Activated T-helper 17 cell treated with anti-CD3 and anti-CD28 coated beads, Interleukin-2, amount 50 U/mL, for 72 hours (primary cell): ENCODE measurements around the gene CGB3. TPM values are rescaled to one million over a fixed set of nuclear protein-coding genes. Genes with fewer than 3 reads are reported as not detected.

ENCODE experiments used
- ATAC-seq: fragments of 150-1000 bp; cut with Tn5 transposase; replicated peaks from 2 replicates; pipeline ENCODE4 v1.10.0; 2021; ENCODE audit warnings: mild to moderate bottlenecking, moderate library complexity
- H3K27ac Mint-ChIP-seq: one replicate; pipeline ENCODE4 v1.8.0; 2022; ENCODE audit warnings: mixed read lengths
- H3K27me3 Mint-ChIP-seq: one replicate; pipeline ENCODE4 v1.8.0; 2022; ENCODE audit warnings: mixed read lengths
- H3K36me3 Mint-ChIP-seq: one replicate; pipeline ENCODE4 v1.8.0; 2022; ENCODE audit warnings: low read depth, mild to moderate bottlenecking, mixed read lengths
- H3K4me1 Mint-ChIP-seq: one replicate; pipeline ENCODE4 v1.8.0; 2022; ENCODE audit warnings: mixed read lengths
- H3K4me3 Mint-ChIP-seq: one replicate; pipeline ENCODE4 v1.8.0; 2022; ENCODE audit warnings: mild to moderate bottlenecking, mixed read lengths
- H3K9me3 Mint-ChIP-seq: one replicate; pipeline ENCODE4 v1.8.0; 2022; ENCODE audit warnings: mixed read lengths
- total RNA-seq, 2 donors: library from RNA; stranded (reverse); gene quantifications; one replicate each; pipeline ENCODE4 v1.2.3, GENCODE V29; 2022

Gene CGB3
- total RNA-seq, 2 donors from 2014 or later: not detected

- peaks cover 38% of the 10 kb centered on the region for H3K4me1 Mint-ChIP-seq
- peaks cover 80% of the 10 kb centered on the region for H3K36me3 Mint-ChIP-seq
- no peaks in the 10 kb centered on the region for H3K27me3 Mint-ChIP-seq
- no peak for ATAC-seq
- no peaks in the 10 kb centered on the region for H3K9me3 Mint-ChIP-seq
- H3K4me3 Mint-ChIP-seq: peak overlapping the region; percentile 8
- H3K27ac Mint-ChIP-seq: no peak overlapping the region
Measured at GRCh38 chr19:48991011-48991609, 33.0 kb downstream of the CGB3 start.

- ATAC-seq: no peak
- Mint-ChIP-seq H3K27ac (peak overlapping the region; percentile 25), H3K4me1 (peaks cover 38% of the 10 kb centered on the region), H3K4me3 (peak overlapping the region; percentile 8), H3K9me3 (no peaks in the 10 kb centered on the region), H3K27me3 (no peaks in the 10 kb centered on the region), H3K36me3 (peaks cover 86% of the 10 kb centered on the region)
Measured at GRCh38 chr19:48990400-48990799, 33.7 kb downstream of the CGB3 start.

- H3K4me1 Mint-ChIP-seq: peaks cover 32% of the 10 kb centered on the region
- no peaks in the 10 kb centered on the region for H3K27me3 Mint-ChIP-seq
- H3K4me3 Mint-ChIP-seq: peak overlapping the region; percentile 8
- no peak for ATAC-seq
- peak overlapping the region; percentile 25 for H3K27ac Mint-ChIP-seq
- H3K36me3 Mint-ChIP-seq: peaks cover 86% of the 10 kb centered on the region
- H3K9me3 Mint-ChIP-seq: no peaks in the 10 kb centered on the region
Measured at GRCh38 chr19:48989701-48990291, 34.3 kb downstream of the CGB3 start.

GRCh38 chr19:48988860-48989259, 35.3 kb downstream of the CGB3 start:
- no peak for ATAC-seq
- H3K27me3 Mint-ChIP-seq: no peaks in the 10 kb centered on the region
- peaks cover 87% of the 10 kb centered on the region for H3K36me3 Mint-ChIP-seq
- peak overlapping the region; percentile 21 for H3K27ac Mint-ChIP-seq
- H3K4me1 Mint-ChIP-seq: peaks cover 26% of the 10 kb centered on the region
- H3K9me3 Mint-ChIP-seq: no peaks in the 10 kb centered on the region
- no peak overlapping the region for H3K4me3 Mint-ChIP-seq

GRCh38 chr19:48988286-48988685, 35.8 kb downstream of the CGB3 start:
- ATAC-seq: no peak
- Mint-ChIP-seq H3K36me3 (peaks cover 87% of the 10 kb centered on the region), H3K27me3 (no peaks in the 10 kb centered on the region), H3K27ac (peak overlapping the region; percentile 21), H3K4me1 (peaks cover 22% of the 10 kb centered on the region), H3K4me3 (no peak overlapping the region), H3K9me3 (no peaks in the 10 kb centered on the region)

GRCh38 chr19:48987323-48987722, 36.8 kb downstream of the CGB3 start:
- no peaks in the 10 kb centered on the region for H3K27me3 Mint-ChIP-seq
- peaks cover 89% of the 10 kb centered on the region for H3K36me3 Mint-ChIP-seq
- H3K9me3 Mint-ChIP-seq: no peaks in the 10 kb centered on the region
- ATAC-seq: peak; percentile 19
- H3K4me3 Mint-ChIP-seq: no peak overlapping the region
- no peak overlapping the region for H3K27ac Mint-ChIP-seq
- peaks cover 19% of the 10 kb centered on the region for H3K4me1 Mint-ChIP-seq

GRCh38 chr19:48986211-48986610, 37.9 kb downstream of the CGB3 start:
- Mint-ChIP-seq H3K4me3 (no peak overlapping the region), H3K9me3 (no peaks in the 10 kb centered on the region), H3K27me3 (no peaks in the 10 kb centered on the region), H3K27ac (no peak overlapping the region), H3K4me1 (peaks cover 16% of the 10 kb centered on the region), H3K36me3 (peaks cover 95% of the 10 kb centered on the region)
- ATAC-seq: no peak

- Mint-ChIP-seq H3K4me3 (no peak overlapping the region), H3K9me3 (no peaks in the 10 kb centered on the region), H3K4me1 (peaks cover 16% of the 10 kb centered on the region), H3K36me3 (peaks cover 94% of the 10 kb centered on the region), H3K27me3 (no peaks in the 10 kb centered on the region), H3K27ac (no peak overlapping the region)
- ATAC-seq: no peak
Measured at GRCh38 chr19:48985711-48986110, 38.4 kb downstream of the CGB3 start.

GRCh38 chr19:48982280-48982679, 41.9 kb downstream of the CGB3 start:
- Mint-ChIP-seq H3K27ac (no peak overlapping the region), H3K36me3 (peaks cover 90% of the 10 kb centered on the region), H3K27me3 (no peaks in the 10 kb centered on the region), H3K4me1 (peaks cover 10% of the 10 kb centered on the region), H3K9me3 (no peaks in the 10 kb centered on the region), H3K4me3 (no peak overlapping the region)
- ATAC-seq: no peak

- H3K4me1 Mint-ChIP-seq: peaks cover 9% of the 10 kb centered on the region
- ATAC-seq: no peak
- H3K36me3 Mint-ChIP-seq: peaks cover 81% of the 10 kb centered on the region
- no peaks in the 10 kb centered on the region for H3K27me3 Mint-ChIP-seq
- no peaks in the 10 kb centered on the region for H3K9me3 Mint-ChIP-seq
- H3K27ac Mint-ChIP-seq: peak overlapping the region; percentile 10
- H3K4me3 Mint-ChIP-seq: no peak overlapping the region
Measured at GRCh38 chr19:48977061-48977460, 47.1 kb downstream of the CGB3 start.

- Mint-ChIP-seq H3K4me1 (peaks cover 9% of the 10 kb centered on the region), H3K27ac (peak overlapping the region; percentile 10), H3K27me3 (no peaks in the 10 kb centered on the region), H3K4me3 (no peak overlapping the region), H3K36me3 (peaks cover 75% of the 10 kb centered on the region), H3K9me3 (no peaks in the 10 kb centered on the region)
- no peak for ATAC-seq
Measured at GRCh38 chr19:48975947-48976847, 47.9 kb downstream of the CGB3 start.

Other genes starting within 250 kb of the CGB3 start
- gene BCAT2, start 213.3 kb downstream of the CGB3 start, total RNA-seq: 10 to 100 TPM; 39.7 to 54.3 TPM
- gene HSD17B14, start 187.8 kb downstream of the CGB3 start, total RNA-seq: 1 to 10 TPM in 1 of 2 donors, not detected in 1; 1.6 TPM
- 10 to 100 TPM in 1 of 2 donors, 1 to 10 TPM in 1; 6.5 to 17.6 TPM for gene PLEKHA4, start 155.7 kb downstream of the CGB3 start, total RNA-seq
- 100 to 1,000 TPM in 1 of 2 donors, 10 to 100 TPM in 1; 75.1 to 129 TPM for gene PPP1R15A, start 151.9 kb downstream of the CGB3 start, total RNA-seq
- gene TULP2, start 125.6 kb downstream of the CGB3 start, total RNA-seq: not detected
- 100 to 1,000 TPM; 158 to 184 TPM for gene NUCB1, start 124.0 kb downstream of the CGB3 start, total RNA-seq
- gene DHDH, start 90.6 kb downstream of the CGB3 start, total RNA-seq: 1 to 10 TPM; 1.2 to 3.8 TPM
- gene BAX, start 69.5 kb downstream of the CGB3 start, total RNA-seq: 100 to 1,000 TPM; 286 to 464 TPM
- gene FTL, start 59.0 kb downstream of the CGB3 start, total RNA-seq: 1,000 to 10,000 TPM; 1,320 to 1,710 TPM
- gene GYS1, start 31.0 kb downstream of the CGB3 start, total RNA-seq: 10 to 100 TPM; 50.8 to 99.9 TPM
- 100 to 1,000 TPM; 100 to 166 TPM for gene RUVBL2, start 30.4 kb downstream of the CGB3 start, total RNA-seq
- not detected for gene LHB, start 7.2 kb downstream of the CGB3 start, total RNA-seq
- gene CGB2, start 7.6 kb upstream of the CGB3 start, total RNA-seq: not detected
- not detected for gene CGB1, start 12.6 kb upstream of the CGB3 start, total RNA-seq
- gene CGB5, start 19.5 kb upstream of the CGB3 start, total RNA-seq: not detected
- not detected for gene CGB8, start 24.8 kb upstream of the CGB3 start, total RNA-seq
- gene CGB7, start 33.4 kb upstream of the CGB3 start, total RNA-seq: under 1 TPM in 1 of 2 donors, not detected in 1; 0.32 TPM
- gene NTF4, start 40.5 kb upstream of the CGB3 start, total RNA-seq: not detected
- gene KCNA7, start 48.4 kb upstream of the CGB3 start, total RNA-seq: not detected
- 100 to 1,000 TPM; 114 to 204 TPM for gene SNRNP70, start 61.1 kb upstream of the CGB3 start, total RNA-seq
- gene LIN7B, start 90.0 kb upstream of the CGB3 start, total RNA-seq: 1 to 10 TPM; 4.1 to 4.7 TPM
- gene C19orf73, start 94.8 kb upstream of the CGB3 start, total RNA-seq: 1 to 10 TPM in 1 of 2 donors, under 1 TPM in 1; 0.50 to 1.3 TPM
- gene PPFIA3, start 95.2 kb upstream of the CGB3 start, total RNA-seq: 1 to 10 TPM; 3.6 to 3.9 TPM
- not detected for gene HRC, start 131.1 kb upstream of the CGB3 start, total RNA-seq
- under 1 TPM in 1 of 2 donors, not detected in 1; 0.52 TPM for gene TRPM4, start 133.5 kb upstream of the CGB3 start, total RNA-seq